Stimulated activated CD8-positive, alpha-beta memory T cell treated with anti-CD3 and anti-CD28 coated beads, Interleukin-7, amount 100 ng/mL, for 4 hours (primary cell): ENCODE data around the gene RBL2.
A peak's percentile ranks its signal among the peaks of the same experiment; 100 is the strongest.
"Not testable (repeated sequence)": the region's sequence is repeated elsewhere in the genome, so short reads cannot be mapped to it uniquely, and the experiment has no call there.

ENCODE experiments used
- DNase-seq, 2 donors: peaks; one replicate each; pipeline ENCODE4 v3.0.0-alpha.2; 2020; ENCODE audit warnings: low read depth in 2 of 2

The RBL2 gene

DNA sequence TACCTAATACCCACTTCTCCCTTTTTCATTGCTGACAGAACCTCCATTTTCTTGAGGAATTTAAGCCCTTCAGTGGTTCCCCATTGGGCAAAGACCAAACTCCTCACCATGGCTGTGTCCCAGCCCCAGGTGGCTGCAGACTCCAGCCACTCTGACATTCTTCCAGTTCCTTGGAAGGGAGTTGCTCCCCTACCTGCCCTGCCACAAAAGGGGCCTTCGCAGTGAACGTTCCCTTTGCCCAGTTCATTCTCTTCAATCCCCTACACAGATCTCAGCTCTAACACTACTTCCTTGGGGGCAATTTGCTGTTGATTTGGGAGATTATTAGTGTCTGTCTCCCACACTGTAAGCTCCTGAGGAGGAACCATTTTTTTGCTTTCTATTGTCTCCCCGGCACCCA lies 72.0 kb downstream of the RBL2 start:
- no peak for DNase-seq

DNA sequence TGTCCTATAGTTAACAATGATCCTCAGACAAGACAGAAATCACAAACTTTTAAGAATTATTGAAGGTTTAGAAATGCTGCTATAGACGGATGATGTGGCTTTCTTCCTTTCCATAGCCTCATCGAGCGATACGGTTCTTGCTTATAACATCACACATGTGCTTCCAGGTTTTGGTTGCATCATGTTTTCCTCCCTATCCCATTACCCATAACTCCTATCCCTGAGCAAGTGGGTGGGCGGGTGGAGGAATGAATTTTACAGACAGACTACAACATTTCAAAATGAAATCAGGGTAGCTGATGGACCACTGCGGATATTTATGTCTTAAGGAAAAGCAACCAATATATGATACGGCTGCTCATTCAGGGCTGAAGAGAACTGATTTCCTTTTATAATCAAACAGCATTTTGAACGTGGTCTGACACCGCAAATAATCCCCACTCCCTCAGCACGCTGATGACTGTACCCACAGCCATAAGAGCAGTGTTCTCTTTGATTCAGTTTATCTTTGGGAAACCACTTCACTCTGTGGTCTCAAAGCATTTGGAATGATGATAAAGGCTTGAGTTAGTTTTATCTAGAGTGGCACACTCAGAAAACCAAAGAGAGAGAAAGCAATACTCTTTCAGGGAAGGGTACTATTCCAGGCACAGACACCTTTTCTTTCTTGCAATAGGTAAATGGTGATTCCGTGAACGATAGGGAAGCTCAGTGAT lies 73.4 kb downstream of the RBL2 start:
- no peak for DNase-seq

DNA sequence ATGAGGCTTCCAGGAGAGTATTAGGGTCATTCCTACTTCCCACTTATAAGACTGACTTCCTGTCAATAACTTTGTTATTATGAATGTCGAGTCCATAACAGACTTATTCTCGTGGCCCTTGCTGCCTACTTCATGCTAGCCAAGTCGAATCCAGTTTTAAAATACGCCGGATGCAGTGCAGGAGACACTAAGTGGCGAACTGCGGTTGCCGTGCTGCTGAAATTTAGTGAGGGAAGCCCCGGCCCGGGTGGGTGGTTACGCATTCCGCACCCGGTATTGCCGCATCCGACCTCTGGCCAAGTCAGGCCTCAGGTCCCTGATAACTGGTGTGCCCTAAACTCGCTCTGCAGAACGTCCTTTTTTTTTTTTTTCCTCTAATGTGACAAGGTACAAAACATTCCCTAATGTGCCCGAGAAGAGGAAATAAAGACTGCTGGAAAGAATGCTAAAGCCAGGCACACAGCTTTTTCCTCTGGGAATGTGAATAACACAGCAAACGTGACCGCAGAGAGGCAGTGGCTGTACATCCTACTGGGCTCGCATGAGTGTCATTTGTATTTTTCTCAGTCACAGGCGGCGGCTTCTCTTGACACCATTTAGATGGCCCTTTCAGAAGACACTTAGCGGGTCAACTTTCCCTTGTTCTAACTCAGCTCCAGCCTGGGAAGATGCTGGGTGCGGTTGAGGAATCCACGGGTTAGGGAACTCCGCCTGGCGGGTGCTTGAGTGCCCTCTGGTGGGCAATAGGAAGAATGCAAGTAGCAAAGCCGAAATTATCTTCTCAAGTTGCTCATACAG lies 75.8 kb downstream of the RBL2 start:
- peak; percentile 9 to 20 for DNase-seq

DNA sequence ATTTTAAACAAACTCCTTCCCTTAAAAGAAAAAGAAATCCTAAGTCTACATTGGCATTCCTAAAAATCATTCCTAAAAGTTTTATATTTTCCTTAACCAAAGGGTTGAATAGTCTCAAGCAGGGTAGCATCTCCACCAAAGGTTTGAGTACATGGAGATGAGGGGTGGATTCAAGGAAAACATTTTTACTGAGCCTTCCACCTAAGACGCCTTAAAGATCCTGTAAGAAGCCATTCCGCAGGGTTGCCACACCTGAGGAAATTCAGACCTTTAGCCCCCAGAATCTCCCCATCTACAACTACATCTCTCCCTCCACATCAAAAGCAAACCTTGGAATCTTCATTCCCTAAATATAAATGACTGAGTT lies 76.4 kb downstream of the RBL2 start:
- DNase-seq, result no peak

DNA sequence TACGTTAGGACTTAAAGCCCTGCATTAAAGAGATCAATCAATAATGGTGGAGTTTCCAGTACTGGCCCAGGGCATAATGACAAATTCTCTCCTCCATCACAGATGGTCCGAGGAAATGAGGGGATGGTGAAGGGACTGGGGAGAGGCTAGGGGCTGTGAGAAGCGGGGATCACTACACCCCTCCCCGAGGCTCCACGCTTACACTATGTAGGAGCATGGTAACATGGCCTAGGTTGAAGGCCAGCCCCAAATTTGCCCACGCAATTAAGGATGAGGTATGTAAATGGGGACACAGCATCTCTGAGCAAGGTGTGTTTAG lies 76.8 kb downstream of the RBL2 start:
- DNase-seq, result no peak

DNA sequence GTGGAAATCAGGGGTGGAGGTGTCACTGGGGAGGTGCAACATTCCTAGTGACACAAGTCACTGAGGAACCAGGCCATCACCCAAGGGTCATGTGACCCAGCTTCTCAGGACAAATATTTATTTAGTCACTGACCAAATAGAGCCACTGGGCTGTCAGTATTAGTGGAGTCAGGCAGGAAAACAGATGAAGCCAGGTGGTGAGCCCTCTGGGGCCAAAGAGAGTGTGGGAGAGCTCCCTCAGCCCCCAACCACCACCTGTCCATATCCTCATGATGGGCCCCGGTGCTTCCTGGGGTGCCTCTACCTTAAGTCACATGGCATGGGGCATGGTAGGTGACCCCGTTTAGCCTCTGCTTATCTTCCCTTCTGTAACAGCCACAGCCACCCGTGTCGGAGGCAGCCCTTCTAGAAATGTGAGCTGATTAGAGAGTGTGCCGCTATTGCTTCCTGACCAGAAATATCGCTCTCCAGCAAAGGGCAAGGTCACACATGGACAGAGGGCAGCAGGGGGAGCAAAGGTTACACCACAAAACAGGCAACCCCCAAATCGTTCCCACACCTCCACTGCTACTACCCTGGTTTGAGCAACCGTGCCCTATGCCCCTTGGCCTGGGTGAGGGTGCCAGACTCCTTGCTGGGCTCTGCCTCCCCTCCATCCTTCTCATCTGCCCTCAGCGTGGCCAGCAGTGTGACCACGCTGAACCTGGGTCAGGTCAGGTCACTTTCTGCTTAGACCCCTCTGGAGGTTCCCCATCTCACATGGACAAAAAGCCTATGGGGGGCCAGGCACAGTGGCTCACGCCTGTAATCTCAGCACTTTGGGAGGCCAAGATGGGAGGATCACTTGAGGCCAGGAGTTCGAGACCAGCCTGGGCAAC lies 77.4 kb downstream of the RBL2 start:
- DNase-seq, result no peak

DNA sequence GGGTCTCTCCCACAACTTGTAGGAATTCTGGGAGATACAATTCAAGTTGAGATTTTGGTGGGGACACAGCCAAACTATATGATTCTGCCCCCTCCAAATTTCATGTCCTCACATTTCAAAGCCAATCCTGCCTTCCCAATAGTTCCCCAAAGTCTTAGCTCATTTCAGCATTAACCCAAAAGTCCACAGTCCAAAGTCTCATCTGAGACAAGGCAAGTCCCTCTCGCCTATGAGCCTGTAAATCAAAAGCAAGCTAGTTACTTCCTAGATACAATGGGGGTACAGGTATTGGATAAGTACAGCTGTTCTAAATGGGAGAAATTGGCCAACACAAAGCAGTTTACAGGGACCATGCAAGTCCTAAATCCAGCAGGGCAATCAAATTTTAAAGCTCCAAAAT lies 78.5 kb downstream of the RBL2 start:
- DNase-seq, result not testable (repeated sequence)

DNA sequence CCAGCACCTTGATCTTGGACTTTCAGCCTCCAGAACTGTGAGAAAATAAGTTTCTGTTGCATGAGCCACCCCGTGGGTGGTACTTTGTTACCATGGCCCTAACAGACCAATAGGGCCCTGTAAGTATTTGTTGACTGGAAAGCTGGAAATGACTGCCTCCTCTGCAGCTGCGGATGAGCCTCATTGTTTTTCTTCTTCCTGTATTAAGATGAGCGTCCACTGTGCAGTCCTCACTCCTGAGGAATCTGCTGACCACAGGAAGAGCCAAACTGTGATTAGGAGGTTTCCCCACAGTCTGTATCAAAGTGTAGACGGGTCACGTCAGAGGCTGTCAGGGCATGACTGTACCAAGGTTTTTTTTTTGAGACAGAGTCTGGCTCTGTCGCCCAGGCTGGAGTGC lies 81.0 kb downstream of the RBL2 start:
- DNase-seq, result no peak

DNA sequence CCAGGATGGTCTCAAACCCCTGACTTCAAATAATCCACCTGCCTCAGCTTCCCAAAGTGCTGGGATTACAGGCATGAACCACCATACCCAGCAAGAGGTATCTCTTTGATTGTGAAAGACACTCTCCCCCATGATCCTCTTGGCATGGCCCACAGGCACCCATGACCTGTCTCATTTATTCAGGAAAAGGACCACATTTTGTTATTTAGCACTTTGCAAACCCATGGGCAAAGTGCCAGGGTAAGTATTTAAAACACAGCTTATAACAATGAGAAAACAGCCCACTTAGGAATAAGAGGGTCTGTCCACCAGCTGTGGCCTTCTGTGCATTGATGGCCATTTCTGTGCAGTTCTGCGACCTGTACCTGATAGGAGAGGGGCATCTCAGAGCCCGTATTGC lies 81.5 kb downstream of the RBL2 start:
- no peak for DNase-seq

DNA sequence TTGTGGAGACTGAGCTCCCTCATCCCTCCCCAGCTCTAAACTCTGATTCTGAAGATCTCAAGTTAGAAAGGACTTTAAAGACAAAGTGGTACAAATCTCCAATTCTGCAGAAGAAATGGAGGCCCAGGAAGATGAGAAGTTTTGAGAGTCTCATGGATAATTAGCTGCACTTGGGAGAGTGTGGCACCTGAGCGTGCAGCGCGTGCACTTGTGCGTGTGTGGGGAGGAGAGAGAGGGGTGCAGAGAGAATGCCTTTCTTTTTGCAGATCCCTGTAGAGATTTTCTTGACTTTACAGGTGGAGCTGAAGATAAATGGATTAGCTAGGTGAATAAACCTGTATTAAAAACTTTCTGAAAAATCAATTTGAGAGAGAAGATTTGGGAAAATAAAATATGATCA lies 83.6 kb downstream of the RBL2 start:
- no peak for DNase-seq

DNA sequence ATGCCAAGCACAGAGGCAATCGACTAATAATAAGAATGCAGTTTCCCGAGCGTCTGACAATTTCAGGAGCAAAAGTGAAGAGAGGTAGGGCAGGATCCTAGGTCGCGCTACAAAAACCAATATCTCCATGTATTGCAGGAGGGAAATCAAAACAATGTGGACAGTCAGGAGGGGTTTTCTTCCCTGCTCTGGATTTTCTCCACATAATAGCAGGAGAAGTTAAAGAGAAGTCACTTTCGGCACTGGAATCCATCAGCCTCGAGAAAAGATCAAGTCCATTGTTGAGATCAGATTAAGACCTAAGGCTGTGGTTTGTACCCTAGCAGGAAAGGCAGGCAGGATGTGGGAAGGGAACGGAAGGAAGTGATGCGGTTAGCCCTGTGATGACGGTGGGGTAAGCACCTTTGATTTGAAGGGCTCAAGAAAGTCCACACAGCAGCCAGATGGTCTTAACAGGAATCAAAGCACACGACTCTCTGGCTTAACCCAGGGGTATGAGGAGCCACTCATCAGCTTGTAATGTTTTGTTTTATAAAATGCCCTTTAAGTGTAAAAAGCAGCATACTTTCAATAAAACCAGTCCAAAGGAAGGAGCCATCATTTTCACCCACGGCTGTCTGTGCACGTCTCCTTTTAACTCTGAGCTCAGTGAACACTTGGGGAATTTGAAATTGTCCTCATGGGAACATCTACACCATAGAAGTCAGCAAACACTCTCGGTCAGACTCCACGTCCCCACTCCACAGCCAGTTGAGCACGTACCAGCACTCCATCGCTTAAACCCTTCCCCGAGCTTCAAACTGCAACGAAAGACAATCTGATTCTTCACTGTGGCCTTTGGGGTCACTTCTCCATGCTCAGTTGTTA lies 84.5 kb downstream of the RBL2 start:
- peak; percentile 65 to 77 for DNase-seq

DNA sequence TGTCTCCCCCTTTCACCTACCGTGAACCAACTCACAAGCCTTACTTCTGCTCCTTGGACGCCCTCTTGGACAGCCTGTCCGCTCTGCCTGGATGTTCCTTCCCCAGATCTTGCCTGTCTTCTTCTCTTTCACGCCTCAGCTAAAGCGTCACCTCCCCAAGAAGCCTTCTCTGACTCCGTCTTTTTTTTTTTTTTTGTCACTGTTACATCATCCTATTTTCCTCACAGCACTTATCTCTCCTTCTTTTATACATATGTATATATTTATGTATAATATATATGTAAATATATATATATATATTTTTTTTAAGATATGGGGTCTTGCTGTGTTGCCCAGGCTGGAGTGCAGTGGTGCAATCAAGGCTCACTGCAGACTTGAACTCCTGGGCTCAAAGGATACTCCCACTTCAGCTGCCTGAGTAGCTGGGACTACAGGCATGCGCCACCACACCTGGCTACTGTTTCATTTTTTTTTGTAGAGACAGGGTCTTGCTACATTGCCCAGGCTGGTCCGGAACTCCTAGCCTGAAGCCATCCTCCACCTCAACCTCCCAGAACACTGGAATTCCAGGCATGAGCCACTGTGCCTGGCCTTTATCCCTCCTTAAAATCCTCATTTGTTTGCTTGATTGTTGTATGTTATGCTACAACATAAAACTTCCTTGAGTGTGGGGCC lies 85.3 kb downstream of the RBL2 start:
- DNase-seq, result no peak

DNA sequence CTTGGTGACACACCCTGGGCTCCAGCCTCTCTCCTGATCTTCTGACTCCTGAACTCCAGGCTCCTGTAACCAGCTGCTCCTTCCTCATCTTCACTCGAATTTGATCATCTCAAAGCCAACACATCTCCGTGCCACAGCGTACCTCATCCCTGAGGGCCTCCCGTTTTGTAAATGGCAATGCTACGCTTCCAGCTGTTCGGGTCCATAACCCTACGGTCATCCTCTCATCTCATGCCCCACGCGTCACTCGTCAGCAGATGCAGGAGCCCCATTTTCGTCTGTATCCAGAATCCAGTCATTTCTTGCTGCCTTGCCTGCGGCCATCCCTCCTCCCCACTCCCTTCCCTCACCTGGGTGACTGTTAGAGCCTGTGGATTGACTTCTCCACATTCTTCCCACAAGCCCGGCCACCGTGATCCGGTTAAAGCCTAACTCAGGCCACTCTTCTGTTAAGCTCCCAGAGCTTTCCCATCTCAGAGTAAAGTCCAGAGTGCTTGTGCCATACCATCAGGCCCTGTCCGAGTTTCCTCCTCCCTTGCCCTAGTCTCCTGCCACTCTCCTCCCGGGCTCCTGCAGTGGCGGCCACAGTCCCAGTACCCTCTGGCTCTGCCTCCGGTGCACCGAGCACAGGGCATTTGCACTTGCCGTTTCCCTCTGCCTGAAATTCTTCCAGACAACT lies 89.0 kb downstream of the RBL2 start:
- no peak for DNase-seq

DNA sequence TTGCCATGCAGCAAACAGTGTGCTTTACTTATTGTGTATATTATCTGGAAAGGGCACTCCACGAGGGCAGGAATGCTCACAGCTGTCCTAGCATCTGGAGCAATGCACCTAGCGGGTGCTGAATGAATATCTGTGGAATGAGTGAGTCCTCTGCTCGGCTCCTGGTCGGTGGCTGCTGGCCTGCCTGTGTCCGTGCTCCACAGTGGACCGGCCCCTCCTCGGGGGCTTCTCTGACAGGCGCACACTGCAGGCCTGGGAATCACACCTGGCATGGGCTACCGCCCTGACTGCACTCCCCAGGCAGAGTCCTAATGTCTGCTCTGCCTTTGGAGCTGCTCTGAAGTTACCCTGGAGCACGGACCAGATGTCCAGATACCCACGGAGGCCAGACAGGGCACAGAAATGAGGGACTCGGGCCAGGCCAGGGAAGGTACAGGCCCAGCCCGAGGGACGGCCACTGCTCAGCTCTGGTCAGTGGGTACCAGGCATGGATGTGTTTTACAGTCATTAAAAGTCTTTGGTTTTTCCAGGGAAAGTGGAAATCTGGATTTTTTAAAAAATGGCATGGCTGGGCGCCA lies 89.8 kb downstream of the RBL2 start:
- DNase-seq, result no peak

DNA sequence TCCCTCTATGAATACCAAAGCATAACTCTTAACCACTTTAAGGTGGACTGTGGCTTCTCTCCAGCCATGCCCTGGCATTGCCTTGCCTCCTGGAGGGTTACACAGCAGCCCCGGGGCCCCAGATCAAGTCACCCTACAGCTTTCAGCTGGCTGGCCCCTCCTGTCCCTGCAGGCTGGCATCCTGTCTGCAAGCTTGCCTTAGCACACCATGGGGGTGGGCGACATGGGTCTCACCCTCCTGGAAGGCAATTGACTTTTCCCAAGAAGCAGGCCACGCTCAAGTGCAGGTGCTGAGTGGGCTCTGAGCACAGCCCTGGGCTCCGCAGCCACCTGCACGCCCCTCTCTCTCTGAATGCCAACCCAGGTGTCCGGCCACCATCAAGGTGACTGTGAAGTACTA lies 94.5 kb downstream of the RBL2 start:
- DNase-seq, result no peak

DNA sequence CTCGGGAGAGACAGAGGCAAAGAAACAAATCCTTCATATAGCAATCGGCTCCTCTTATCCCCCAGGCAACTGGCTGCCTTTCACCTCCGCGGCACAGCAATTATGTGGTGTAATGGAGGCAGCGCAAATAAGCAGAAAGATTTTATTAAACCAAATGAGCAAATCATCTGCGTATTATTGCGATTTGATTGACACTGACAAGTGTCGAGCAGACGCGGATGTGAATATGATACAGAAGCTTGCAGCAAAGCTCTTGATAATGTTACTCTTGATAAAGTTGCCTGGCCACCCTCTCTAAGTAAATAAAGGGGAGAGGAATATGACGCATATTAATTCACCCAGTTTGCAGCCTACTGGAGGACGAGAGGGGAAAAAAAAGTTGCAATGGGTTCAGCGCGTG lies 95.2 kb downstream of the RBL2 start:
- no peak for DNase-seq

DNA sequence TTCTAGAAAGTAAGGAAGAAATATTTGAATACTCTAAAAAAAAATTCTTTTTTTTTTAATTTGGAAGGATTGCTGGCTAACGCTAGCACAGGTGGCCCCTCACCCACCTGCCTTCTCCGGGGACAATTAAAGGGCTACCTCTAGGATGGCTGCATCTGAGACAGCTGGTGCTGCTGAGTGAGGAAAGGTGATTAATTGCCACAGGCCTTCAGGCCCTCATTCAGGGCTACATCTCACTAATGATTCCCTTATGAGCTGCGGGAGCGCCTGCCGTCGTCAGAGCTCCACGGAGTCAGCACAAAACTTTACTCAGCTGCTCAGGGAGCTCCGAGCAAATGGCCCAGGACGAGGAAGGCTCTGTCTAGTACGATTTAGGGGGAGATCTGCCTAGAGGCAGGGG lies 95.8 kb downstream of the RBL2 start:
- DNase-seq, result no peak

DNA sequence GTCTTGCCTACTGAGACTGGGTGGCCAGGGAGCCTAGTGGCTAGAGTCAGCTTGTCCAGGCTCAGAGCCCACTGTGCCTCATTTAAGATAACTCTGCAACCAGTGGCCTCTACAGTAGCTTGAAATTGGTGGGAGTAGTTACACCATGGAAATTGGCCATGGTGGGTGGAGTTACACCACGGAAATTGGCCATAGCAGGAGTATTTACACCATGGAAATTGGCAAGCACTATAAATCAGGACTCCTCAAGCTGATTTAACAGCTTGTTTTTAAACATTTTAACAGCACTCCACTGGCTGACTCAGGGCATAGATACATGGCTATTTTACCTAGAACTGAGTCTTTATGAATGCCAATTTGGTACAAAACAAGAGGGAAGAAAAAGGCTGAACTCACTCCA lies 96.5 kb downstream of the RBL2 start:
- DNase-seq, result no peak

DNA sequence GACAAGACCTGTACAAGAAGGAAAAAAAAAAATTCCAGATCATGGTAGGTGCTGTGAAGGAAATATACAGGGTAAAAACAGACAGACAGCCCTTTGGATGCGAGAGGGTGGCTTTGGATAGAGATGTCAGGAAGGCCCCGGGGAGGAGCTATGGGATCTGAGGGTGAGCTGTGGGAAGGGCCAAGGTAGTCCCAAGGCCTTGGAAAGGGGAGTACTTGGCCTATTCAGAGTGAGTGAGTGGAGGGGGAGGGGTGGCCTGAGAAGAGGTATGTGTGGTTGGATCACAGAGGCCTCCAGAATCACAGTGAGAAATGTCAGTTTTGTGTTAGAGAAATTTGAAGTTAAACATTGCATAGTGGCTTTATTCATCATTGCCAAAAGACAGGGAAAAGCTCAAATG lies 99.9 kb downstream of the RBL2 start:
- DNase-seq, result no peak

DNA sequence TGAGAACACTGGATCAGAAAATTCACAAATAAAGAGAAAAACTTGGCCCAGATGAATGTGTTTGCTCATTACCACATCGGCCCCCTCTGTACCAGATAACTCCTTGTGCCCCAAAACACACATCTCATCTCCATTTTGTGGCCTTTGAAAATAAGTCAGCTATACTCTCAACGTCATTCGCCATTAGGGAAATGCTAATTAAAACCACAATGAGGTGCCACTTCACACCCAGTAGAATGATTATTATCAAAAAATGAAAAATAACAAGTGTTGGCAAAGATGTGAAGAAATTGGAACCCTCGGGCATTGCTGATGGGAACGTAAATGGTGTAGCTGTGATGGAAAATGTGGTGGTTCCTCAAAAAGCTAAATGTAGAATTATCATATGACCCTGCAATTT lies 103.4 kb downstream of the RBL2 start:
- DNase-seq, result no peak
